ENCODE measurements around the gene TRRAP.

TRRAP gene

DNA sequence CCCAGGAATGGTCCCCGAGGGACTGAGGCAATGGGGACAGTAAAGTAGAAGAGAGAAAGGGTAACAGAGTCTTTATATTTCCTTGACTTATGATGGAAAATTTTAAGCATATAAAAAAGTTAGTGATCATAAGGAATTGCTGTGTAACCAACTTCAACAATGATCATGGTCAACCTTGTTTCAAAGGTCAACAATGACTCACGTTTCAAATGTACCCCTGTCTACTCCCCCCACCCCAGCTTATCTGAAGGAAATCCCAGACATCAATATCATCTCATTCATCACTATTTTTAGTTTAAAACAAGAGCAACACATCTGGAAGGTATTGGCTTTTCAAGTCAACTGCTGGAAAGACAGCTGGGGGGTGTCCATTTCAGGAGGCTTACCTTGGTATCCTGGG is 172.6 kb downstream of the TRRAP start:
- DNase-seq (ENCODE audit: low read depth, low spot score) = no peak

GRCh38 chr7:99054781-99055180 is 176.4 kb downstream of the TRRAP start:
- no peak for DNase-seq (ENCODE audit: low read depth, low spot score)

- DNase-seq (ENCODE audit: low read depth, low spot score) = no peak
These were observed 182.9 kb downstream of the TRRAP start for GRCh38 chr7:99061001-99061776.
